ENCODE results near the gene DFFB. TPM values are rescaled to one million over a fixed set of nuclear protein-coding genes. Genes with fewer than 3 reads are reported as not detected.

Gene DFFB
- total and polyA plus RNA-seq, 2 of the 4 experiments (the other 2 are of a cell fraction): 6.5 to 7.3 TPM

- H3K27me3 ChIP-seq (ENCODE audit: control insufficient read depth, insufficient read depth, low read length): peaks cover 7% of the 10 kb centered on the region; the same call in 1 of the 2 replicates
- no peaks in the 10 kb centered on the region for H3K79me1 ChIP-seq (ENCODE audit: low read depth in 1 of 2, low read length in 2 of 2)
- no peak overlapping the region for H2AK5ac ChIP-seq (ENCODE audit: low read depth, low read length)
- H3K4me2 ChIP-seq (ENCODE audit: low read depth, low read length): no peak overlapping the region
- H3K27ac ChIP-seq (ENCODE audit: insufficient read depth, low read length): no peak overlapping the region
- H3K56ac ChIP-seq (ENCODE audit: extremely low read depth, insufficient read depth, low read length): no peak overlapping the region
- no peak overlapping the region for H3K4me3 ChIP-seq (ENCODE audit: insufficient read depth, low read depth, low read length)
- intact Hi-C loops (cut with micrococcal nuclease): no loop called here
- no peak overlapping the region for H2BK5ac ChIP-seq (ENCODE audit: low read depth, low read length, poor library complexity, severe bottlenecking)
- ChIA-PET POLR2A (ENCODE audit: unreplicated experiment) (no interaction called here), CTCF (no interaction called here)
- no peaks in the 10 kb centered on the region for H3K9me1 ChIP-seq (ENCODE audit: insufficient read depth, low read length)
- H3K14ac ChIP-seq (replicated peaks; ENCODE audit: low read depth, low read length): no peak overlapping the region
- dilution Hi-C loops (cut with HindIII; ENCODE audit: low sequenced_read_pairs, unreplicated experiment): no loop called here
- no peaks in the 10 kb centered on the region for H4K20me1 ChIP-seq (ENCODE audit: insufficient read depth, low read length)
- no peak overlapping the region for H2AFZ ChIP-seq (replicated peaks; ENCODE audit: low read length, poor library complexity)
- no peak overlapping the region for H3K23ac ChIP-seq (ENCODE audit: low read depth, low read length)
- no peak for DNase-seq
- no peak overlapping the region for H2AK9ac ChIP-seq (replicated peaks; ENCODE audit: low read depth, low read length, poor library complexity)
- no peak overlapping the region for H3K9ac ChIP-seq (ENCODE audit: low read depth, low read length)
- H3K18ac ChIP-seq (ENCODE audit: low read depth, low read length): no peak overlapping the region
- no peak overlapping the region for H2BK15ac ChIP-seq (ENCODE audit: low read depth, low read length)
- H2BK120ac ChIP-seq (ENCODE audit: low read depth, low read length): no peak overlapping the region
- no peak overlapping the region for H4K8ac ChIP-seq (ENCODE audit: low read depth in 2 of 2, low read length in 2 of 2)
- 85% methylated on average over 21 of the region's 30 CpGs; no CpG with 5 or more reads in 1 of the 2 experiments for WGBS, 2 experiments (ENCODE audit: extremely low coverage in 2 of 2, insufficient read length in 1 of 2)
- H2BK20ac ChIP-seq (ENCODE audit: low read depth, low read length): no peak overlapping the region
- no TSS peak for BruUV-seq (replicated peaks)
- H4K5ac ChIP-seq (ENCODE audit: low read depth, low read length): no peak overlapping the region
- in situ Hi-C loops (cut with MboI; ENCODE audit: low sequenced_read_pairs): loop anchor here (25.0 kb wide), 1 partner anchor 2002 kb away; no protein-coding TSS in a partner anchor
- H3K4me1 ChIP-seq (ENCODE audit: control insufficient read depth, insufficient read depth, low read length): no peaks in the 10 kb centered on the region
- H3K9me3 ChIP-seq (ENCODE audit: control insufficient read depth, insufficient read depth, low read length): no peaks in the 10 kb centered on the region
- TF ChIP-seq SMC3 (IDR thresholded peaks at IDR 0.05; ENCODE audit: low read depth, low read length) (no peak), FOS (IDR thresholded peaks at IDR 0.05; ENCODE audit: low read depth, low read length) (no peak), MAFK (IDR thresholded peaks at IDR 0.05; ENCODE audit: low read depth, low read length) (no peak), BHLHE40 (IDR thresholded peaks at IDR 0.05; ENCODE audit: low read depth, low read length) (no peak), RAD21 (IDR thresholded peaks at IDR 0.05; ENCODE audit: low read length) (no peak), NFE2L2 (IDR thresholded peaks at IDR 0.05; ENCODE audit: low read depth, low read length) (no peak)
- no peak for ATAC-seq (ENCODE audit: low read depth)
- H4K91ac ChIP-seq (ENCODE audit: insufficient read depth, low read depth, low read length): no peak overlapping the region
- no peaks in the 10 kb centered on the region for H3K36me3 ChIP-seq (ENCODE audit: control insufficient read depth, insufficient read depth, low read length)
- H3K4ac ChIP-seq (ENCODE audit: low read depth, low read length): no peak overlapping the region
Observed at GRCh38 chr1:3910049-3910731, 52.9 kb downstream of the DFFB start.
